Activated T-cell treated with anti-CD3 and anti-CD28 coated beads, Interleukin-2, amount 50 U/mL, for 4 hours (primary cell): Measurements from ENCODE around the gene TDP2. TPM values are rescaled to one million over a fixed set of nuclear protein-coding genes. Genes with fewer than 3 reads are reported as not detected.
"Not testable (repeated sequence)": the region's sequence is repeated elsewhere in the genome, so short reads cannot be mapped to it uniquely, and the experiment has no call there.

Experiments used
- ATAC-seq, 2 donors: fragments of 200-7000 bp; cut with Tn5 transposase; one replicate each; pipeline ENCODE4 v1.10.0; 2021
- DNase-seq: peaks from one replicate; pipeline ENCODE4 v3.0.0-alpha.2; 2020
- H3K27me3 Mint-ChIP-seq: one replicate; pipeline ENCODE4 v1.8.0; 2021; ENCODE audit warnings: low read depth, mixed read lengths
- H3K36me3 Mint-ChIP-seq: one replicate; pipeline ENCODE4 v1.8.0; 2022; ENCODE audit warnings: mixed read lengths; ENCODE audit not compliant: insufficient read depth
- H3K4me1 Mint-ChIP-seq: one replicate; pipeline ENCODE4 v1.8.0; 2021; ENCODE audit warnings: low read depth, mixed read lengths
- H3K4me3 Mint-ChIP-seq: one replicate; pipeline ENCODE4 v1.8.0; 2021; ENCODE audit warnings: mild to moderate bottlenecking, moderate library complexity, mixed read lengths
- H3K9me3 Mint-ChIP-seq: one replicate; pipeline ENCODE4 v1.8.0; 2021; ENCODE audit warnings: mixed read lengths
- total RNA-seq, 3 donors: library from RNA; stranded (reverse); gene quantifications; one replicate each; pipeline ENCODE4 v1.2.1, GENCODE V29; 2021

Gene TDP2
- total RNA-seq, 3 donors from 2014 or later: 42.4 to 48.0 (median 45.5) TPM

DNA sequence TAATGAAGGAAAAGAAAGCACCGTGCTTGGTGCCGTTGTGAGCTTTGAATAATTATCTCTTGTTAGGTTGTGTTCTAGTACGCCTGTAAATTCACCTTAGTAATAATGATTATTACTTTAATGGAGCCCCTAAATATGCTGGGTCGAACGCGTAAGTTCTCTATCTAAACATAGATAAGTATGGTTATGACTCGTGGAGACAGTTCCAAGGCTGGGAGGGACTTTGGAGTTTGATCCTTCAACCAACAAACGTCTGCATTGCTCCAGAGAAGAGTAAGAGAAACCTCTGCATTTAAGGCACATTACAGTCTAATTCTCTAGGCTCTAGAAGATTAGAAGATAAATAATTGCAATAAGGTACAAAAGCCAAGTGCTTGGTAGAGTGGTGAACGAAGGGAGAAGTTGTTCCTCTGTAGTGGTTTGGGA, 692 bp upstream of the TDP2 start:
- Mint-ChIP-seq H3K27me3 (no peaks in the 10 kb centered on the region), H3K36me3 (peaks cover 26% of the 10 kb centered on the region), H3K4me1 (peaks cover 44% of the 10 kb centered on the region), H3K9me3 (peaks cover 5% of the 10 kb centered on the region), H3K4me3 (peak overlapping the region; percentile 99)
- DNase-seq: no peak
- ATAC-seq: no peak

DNA sequence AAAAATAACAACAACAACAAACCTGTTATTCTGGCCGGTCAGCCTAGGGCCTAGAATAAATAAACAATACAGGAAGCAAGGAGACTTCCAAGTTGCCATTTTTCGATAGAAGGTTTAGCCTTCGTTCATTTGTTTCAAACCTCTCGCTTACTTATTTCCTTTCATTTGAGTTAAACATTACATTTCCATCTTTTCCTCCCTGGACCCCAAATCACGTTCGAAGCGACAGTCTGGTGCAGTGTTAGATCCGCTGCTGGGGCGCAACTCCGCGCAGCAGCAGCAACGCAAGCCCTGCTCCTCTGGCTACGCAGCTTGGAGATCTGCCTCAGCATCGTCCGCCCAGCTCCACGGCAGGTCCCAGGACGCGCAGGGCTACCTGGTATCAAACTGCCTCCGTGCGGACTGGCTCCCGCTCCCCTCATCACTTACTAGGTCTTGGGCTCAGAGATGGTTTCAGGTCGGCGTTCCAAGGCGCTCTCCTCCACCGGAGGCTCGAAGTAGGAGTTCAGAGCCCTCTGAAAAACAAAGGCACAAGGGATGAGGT, 530 bp downstream of the TDP2 start:
- H3K4me3 Mint-ChIP-seq: peak overlapping the region; percentile 99
- H3K4me1 Mint-ChIP-seq: peaks cover 51% of the 10 kb centered on the region
- H3K27me3 Mint-ChIP-seq: no peaks in the 10 kb centered on the region
- peak; percentile 40 for DNase-seq
- peak; percentile 49 to 52 for ATAC-seq
- H3K9me3 Mint-ChIP-seq: peaks cover 5% of the 10 kb centered on the region
- peaks cover 31% of the 10 kb centered on the region for H3K36me3 Mint-ChIP-seq

DNA sequence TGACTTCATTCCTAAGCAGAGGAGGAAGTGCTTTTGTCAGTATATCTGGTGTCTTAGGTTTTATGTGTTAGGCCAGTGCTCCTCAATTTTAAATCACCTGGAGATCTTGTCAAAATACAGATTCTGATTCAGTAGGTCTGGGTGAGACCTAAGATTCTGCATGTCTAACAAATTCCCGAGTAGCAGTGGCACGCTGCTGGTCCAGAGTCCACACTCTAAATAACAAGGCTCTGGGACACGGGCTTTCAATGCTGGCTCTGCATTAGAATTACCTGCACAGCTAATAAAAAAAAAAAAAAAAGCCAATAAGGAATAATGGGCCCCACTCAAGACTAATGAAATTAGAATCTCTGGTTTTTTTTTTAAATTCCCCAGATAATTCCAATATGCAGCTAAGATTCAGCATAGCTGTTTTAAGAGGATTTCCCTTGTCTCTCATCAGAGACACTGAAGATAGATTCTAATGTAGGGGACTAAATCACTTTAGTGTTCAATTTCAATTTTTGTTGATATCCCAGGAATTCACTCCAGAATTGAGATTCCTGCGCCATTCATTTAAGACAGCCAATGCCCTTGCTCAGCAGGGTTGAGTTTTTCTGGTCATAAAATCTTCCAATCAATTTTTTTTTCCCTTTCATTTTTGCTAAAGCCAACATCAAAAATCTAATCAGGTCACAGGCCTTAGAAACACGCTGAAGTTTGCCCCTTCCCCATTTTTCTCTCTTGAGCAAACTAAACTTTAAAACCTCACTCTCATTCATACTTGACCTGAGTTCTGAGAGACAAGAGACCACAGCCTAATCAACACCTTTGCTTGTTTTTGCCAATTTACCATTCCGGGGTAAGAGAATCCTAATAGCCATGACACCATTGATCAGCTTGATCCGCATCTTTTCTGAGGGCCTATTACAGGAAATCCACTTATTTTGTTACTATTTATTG, 2.4 kb downstream of the TDP2 start:
- H3K4me1 Mint-ChIP-seq: peaks cover 59% of the 10 kb centered on the region
- no peak for ATAC-seq
- H3K27me3 Mint-ChIP-seq: no peaks in the 10 kb centered on the region
- peak overlapping the region; percentile 99 for H3K4me3 Mint-ChIP-seq
- no peak for DNase-seq
- no peaks in the 10 kb centered on the region for H3K9me3 Mint-ChIP-seq
- H3K36me3 Mint-ChIP-seq: peaks cover 22% of the 10 kb centered on the region

DNA sequence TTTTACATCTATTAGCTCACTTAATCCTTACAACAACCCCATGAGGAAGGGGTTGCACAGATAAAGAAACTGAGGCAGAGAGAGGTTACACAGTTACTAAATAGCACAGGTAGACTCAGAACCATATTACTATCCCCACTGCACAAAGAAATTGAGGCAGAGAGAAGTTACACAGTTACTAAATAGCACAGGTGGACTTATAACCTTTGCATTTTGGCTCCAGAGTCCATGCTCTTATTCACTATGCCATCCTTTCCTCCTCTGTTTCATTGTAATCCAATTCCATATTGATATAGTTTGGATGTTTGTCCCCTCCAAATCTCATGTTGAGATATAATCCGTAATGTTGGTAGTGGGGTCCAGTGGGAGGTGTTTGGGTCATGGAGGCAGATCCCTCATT, 3.5 kb downstream of the TDP2 start:
- H3K36me3 Mint-ChIP-seq: peaks cover 27% of the 10 kb centered on the region
- H3K4me1 Mint-ChIP-seq: peaks cover 53% of the 10 kb centered on the region
- no peaks in the 10 kb centered on the region for H3K27me3 Mint-ChIP-seq
- no peaks in the 10 kb centered on the region for H3K9me3 Mint-ChIP-seq
- no peak for ATAC-seq
- no peak overlapping the region for H3K4me3 Mint-ChIP-seq
- no peak for DNase-seq

DNA sequence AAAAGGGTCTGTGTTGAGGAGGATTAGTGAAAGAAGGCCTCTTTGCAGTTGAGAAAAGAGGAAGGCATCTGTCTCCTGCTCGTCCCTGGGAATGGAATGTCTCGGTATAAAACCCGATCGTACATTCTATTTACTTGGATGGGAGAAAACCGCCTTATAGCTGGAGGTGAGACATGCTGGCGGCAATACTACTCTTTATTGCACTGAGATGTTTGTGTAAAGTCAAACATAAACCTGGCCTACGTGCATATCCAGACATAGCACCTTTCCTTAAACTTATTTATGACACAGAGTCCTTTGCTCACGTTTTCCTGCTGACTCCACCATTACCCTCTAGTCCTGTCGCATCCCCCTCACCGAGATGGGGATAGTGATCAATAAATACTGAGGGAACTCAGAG, 4.5 kb downstream of the TDP2 start:
- H3K36me3 Mint-ChIP-seq: peaks cover 34% of the 10 kb centered on the region
- no peak overlapping the region for H3K4me3 Mint-ChIP-seq
- H3K27me3 Mint-ChIP-seq: no peaks in the 10 kb centered on the region
- peaks cover 56% of the 10 kb centered on the region for H3K4me1 Mint-ChIP-seq
- no peak for ATAC-seq
- no peaks in the 10 kb centered on the region for H3K9me3 Mint-ChIP-seq
- DNase-seq: no peak

DNA sequence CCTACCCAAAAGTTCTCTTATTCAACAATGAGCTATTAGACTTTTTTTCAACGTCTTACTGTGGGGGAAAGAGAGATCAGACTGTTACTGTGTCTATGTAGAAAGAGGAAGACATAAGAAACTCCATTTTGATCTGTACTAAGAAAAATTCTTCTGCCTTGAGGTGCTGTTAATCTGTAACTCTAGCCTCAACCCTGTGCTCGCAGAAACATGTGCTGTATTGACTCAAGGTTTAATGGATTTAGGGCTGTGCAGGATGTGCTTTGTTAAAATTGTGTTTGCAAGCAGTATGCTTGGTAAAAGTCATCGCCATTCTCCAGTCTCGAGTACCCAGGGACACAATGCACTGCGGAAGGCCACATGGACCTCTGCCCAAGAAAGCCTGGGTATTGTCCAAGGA, 4.9 kb downstream of the TDP2 start:
- not testable (repeated sequence) for DNase-seq, ATAC-seq, H3K4me3 Mint-ChIP-seq, H3K27me3 Mint-ChIP-seq, H3K9me3 Mint-ChIP-seq
- H3K36me3 Mint-ChIP-seq: peaks cover 34% of the 10 kb centered on the region
- H3K4me1 Mint-ChIP-seq: peaks cover 56% of the 10 kb centered on the region

DNA sequence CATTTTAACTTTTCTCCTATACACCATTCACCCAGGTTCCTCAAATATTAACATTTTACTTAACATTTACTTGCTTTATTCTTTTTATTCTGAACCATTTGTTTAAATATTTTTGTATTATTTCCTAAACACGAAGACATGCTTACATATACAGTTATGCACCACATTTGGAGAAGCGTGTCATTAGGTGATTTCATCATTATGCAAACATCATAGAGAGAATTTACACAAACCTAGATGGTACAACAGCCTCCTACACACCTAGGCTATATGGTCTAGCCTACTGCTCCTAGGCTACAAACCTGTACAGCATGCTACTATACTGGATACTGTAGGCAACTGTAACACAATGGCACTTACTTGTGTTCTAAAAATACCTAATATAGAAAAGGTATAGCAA, 6.6 kb downstream of the TDP2 start:
- peaks cover 57% of the 10 kb centered on the region for H3K4me1 Mint-ChIP-seq
- H3K27me3 Mint-ChIP-seq: no peaks in the 10 kb centered on the region
- H3K9me3 Mint-ChIP-seq: no peaks in the 10 kb centered on the region
- no peak overlapping the region for H3K4me3 Mint-ChIP-seq
- DNase-seq: no peak
- ATAC-seq: no peak
- H3K36me3 Mint-ChIP-seq: peaks cover 42% of the 10 kb centered on the region

DNA sequence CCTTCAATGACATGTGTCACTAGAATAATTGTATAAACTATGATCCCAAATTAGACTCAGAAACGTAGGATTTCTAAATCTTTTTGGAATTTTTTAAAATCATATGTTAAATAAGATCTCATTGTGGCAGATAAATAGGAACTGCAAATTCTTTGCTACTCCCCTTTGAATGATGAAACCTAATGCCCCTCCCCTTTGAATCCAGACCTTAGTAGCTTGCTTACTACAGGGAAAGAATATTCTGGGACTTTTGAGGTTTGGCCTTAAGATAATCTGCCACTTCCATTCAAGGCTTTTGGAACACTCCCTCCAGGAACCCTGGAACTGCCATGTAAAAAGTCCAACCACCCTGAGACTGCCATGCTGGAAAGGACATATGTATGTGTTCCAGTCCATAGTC, 7.1 kb downstream of the TDP2 start:
- H3K4me3 Mint-ChIP-seq: no peak overlapping the region
- peaks cover 39% of the 10 kb centered on the region for H3K36me3 Mint-ChIP-seq
- H3K27me3 Mint-ChIP-seq: no peaks in the 10 kb centered on the region
- peaks cover 52% of the 10 kb centered on the region for H3K4me1 Mint-ChIP-seq
- no peaks in the 10 kb centered on the region for H3K9me3 Mint-ChIP-seq
- DNase-seq (no peak), ATAC-seq (no peak)

DNA sequence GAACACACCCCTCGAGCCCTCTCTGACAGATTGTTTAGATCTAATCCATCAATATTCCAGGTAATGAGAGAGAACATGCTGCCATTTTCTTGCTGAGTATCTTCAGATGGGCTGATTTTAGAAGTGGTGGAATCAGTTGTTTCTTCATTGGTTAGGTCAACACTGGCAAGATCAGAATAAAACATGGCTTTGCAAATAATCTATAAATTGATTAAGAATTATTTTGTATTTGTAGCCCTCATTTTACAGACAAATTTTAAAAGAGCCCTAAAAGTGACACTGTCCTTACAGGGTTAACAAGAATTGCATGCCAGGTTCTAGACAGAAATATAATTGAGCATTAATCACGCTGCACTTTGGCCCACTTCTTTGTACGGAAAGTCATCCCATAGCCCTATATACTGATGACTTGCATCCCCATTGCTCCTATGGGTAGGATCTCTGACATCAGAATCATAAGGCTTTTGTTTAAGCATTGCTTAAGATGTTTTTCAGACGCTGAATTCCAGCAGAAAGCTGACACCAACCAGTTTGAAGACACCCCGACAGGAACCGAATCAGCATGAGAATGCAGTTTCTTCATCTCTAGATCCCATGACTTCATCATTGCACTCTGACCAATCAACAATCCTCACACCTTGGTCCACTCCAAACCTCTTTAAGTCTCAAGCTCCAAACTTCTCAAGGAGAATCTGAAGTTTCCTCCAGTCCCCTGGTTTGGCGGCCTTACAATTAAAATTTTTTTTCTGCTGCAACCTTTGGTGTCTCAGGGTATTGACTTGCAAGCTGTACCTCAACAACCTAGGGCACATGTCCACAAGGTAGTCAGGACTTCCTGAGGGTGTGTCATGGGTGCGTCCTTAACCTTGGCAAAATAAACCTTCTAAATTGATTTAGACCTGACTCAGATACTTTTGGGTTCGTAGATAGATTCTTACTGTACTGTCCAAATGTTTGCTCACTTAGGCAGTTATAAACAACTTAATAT, 7.8 kb downstream of the TDP2 start:
- H3K4me1 Mint-ChIP-seq: peaks cover 48% of the 10 kb centered on the region
- no peak overlapping the region for H3K4me3 Mint-ChIP-seq
- no peaks in the 10 kb centered on the region for H3K27me3 Mint-ChIP-seq
- H3K9me3 Mint-ChIP-seq: no peaks in the 10 kb centered on the region
- no peak for DNase-seq
- ATAC-seq: no peak
- peaks cover 37% of the 10 kb centered on the region for H3K36me3 Mint-ChIP-seq

DNA sequence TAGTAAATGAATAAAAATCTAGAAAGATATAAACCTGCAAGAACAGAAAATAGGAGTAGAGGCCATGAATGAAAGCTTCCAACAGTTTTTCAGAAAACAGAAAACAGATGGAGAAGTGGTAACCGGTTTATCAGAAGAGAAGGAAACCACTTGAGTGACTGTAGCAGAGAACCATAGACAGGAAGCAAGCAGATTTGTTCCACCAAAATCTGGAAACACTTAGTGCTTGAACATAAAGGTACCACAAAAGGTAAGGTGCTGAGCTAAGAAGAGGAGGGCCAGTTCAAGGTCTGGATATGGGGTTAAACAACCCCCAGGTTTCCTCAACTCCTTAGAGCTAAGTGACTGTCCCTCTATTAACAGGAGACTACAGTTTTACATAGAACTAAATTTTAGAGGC, 11.5 kb downstream of the TDP2 start:
- Mint-ChIP-seq H3K9me3 (no peaks in the 10 kb centered on the region), H3K4me3 (no peak overlapping the region), H3K4me1 (peaks cover 30% of the 10 kb centered on the region), H3K36me3 (peaks cover 41% of the 10 kb centered on the region), H3K27me3 (no peaks in the 10 kb centered on the region)
- no peak for ATAC-seq
- DNase-seq: no peak

DNA sequence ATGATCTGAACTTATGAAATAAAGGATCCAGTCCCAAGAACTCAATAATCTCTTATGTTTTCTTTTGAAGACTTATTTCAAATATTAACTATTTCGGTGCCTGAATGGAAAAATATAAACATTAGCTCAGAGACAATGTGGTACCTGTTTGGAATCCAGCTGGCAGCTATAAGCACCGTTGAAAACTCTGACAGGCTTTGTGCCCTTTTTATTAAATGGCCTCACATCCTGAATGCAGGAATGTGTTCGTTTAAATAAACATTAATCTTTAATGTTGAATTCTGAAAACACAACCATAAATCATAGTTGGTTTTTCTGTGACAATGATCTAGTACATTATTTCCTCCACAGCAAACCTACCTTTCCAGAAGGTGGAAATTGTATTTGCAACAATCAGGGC, 16.3 kb downstream of the TDP2 start:
- no peak for DNase-seq
- no peaks in the 10 kb centered on the region for H3K9me3 Mint-ChIP-seq
- peaks cover 6% of the 10 kb centered on the region for H3K4me1 Mint-ChIP-seq
- H3K4me3 Mint-ChIP-seq: no peak overlapping the region
- peaks cover 26% of the 10 kb centered on the region for H3K36me3 Mint-ChIP-seq
- no peak for ATAC-seq
- peaks cover 5% of the 10 kb centered on the region for H3K27me3 Mint-ChIP-seq

DNA sequence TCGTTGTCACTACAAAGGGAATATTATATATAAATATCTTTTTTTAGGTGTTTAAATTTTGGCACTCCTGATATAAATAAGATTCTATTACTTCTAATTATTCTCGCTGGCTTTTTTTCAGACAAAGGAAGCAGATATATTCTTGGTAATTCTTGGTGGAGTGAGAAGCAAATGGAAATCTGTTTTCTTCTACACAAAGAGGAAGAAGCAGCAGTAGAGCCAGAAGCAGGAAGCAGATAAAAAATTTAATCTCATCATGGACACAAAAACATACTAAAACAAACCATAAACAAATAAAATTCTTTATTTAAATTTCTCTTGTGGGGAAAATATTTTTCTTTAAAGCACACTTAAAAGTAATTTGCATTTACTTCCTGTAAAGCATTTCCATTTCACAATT, 17.0 kb downstream of the TDP2 start:
- Mint-ChIP-seq H3K4me1 (peaks cover 7% of the 10 kb centered on the region), H3K36me3 (peaks cover 26% of the 10 kb centered on the region), H3K27me3 (peaks cover 11% of the 10 kb centered on the region), H3K9me3 (no peaks in the 10 kb centered on the region), H3K4me3 (no peak overlapping the region)
- no peak for DNase-seq
- no peak for ATAC-seq

DNA sequence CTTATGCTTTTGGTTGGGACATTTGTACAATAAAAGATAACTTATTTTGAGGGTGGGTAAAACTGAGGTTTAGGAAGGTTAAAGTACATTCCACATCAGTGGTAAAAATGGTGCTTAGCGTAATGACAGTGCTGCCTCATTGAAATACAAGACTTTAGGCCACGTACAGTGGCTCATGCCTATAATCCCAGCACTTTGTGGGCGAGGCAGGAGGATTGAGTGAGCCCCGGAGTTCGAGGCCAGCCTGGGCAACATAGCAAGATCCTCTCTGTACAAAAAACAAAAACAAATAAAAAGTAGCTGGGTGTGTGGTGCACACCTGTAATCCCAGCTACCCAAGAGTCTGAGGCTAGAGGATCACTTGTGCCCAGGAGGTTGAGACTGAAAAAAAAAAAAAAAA, 18.4 kb downstream of the TDP2 start:
- DNase-seq (no peak), ATAC-seq (no peak)
- H3K27me3 Mint-ChIP-seq: peaks cover 20% of the 10 kb centered on the region
- H3K9me3 Mint-ChIP-seq: no peaks in the 10 kb centered on the region
- peaks cover 7% of the 10 kb centered on the region for H3K4me1 Mint-ChIP-seq
- no peak overlapping the region for H3K4me3 Mint-ChIP-seq
- H3K36me3 Mint-ChIP-seq: peaks cover 20% of the 10 kb centered on the region

DNA sequence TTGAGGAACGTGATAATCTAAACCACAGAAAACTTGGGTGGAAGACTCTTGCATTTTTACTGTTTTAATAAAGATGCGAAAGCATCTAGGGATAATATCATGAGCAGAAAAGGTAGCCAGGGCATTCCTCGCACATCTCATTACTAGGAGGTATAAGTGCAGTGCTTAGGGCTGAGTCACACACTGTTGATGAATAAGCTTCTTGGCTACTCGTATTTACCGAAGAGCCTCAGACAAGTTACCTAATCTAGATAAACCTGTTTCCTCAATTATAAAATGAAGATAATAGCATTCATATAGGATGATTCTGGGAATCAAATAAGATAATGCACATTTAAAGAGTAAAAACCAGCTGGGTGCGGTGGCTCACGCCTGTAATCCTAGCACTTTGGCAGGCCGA, 19.9 kb downstream of the TDP2 start:
- DNase-seq: no peak
- Mint-ChIP-seq H3K9me3 (no peaks in the 10 kb centered on the region), H3K4me3 (peak overlapping the region; percentile 88), H3K27me3 (peaks cover 20% of the 10 kb centered on the region), H3K4me1 (peaks cover 5% of the 10 kb centered on the region), H3K36me3 (peaks cover 5% of the 10 kb centered on the region)
- no peak for ATAC-seq
